Esophagus muscularis mucosa (tissue), 3 donors: ENCODE data around the gene TENT5A.

ENCODE experiments used
- CTCF ChIP-seq, 3 experiments: fragments of 200-600 bp in 2 of 3; fragments of 450-650 bp in 1 of 3; sonication (generic) in 2 of 3; IDR thresholded peaks; one replicate each; pipeline ENCODE4 v1.5.1; 2017 to 2019; ENCODE audit warnings: antibody characterized with exemption in 3 of 3, mild to moderate bottlenecking in 2 of 3, moderate library complexity in 1 of 3
- POLR2A ChIP-seq: fragments of 450-650 bp; IDR thresholded peaks from one replicate; pipeline ENCODE4 v1.6.1; 2017; ENCODE audit warnings: antibody characterized with exemption, moderate library complexity, mild to moderate bottlenecking, low read depth

GRCh38 chr6:81789291-81789690 is 36.8 kb upstream of the TENT5A start:
- no peak for TF ChIP-seq CTCF (IDR thresholded peaks at IDR 0.05)
- TF ChIP-seq POLR2A = no peak
